ENCODE results near the gene YES1.

DNA sequence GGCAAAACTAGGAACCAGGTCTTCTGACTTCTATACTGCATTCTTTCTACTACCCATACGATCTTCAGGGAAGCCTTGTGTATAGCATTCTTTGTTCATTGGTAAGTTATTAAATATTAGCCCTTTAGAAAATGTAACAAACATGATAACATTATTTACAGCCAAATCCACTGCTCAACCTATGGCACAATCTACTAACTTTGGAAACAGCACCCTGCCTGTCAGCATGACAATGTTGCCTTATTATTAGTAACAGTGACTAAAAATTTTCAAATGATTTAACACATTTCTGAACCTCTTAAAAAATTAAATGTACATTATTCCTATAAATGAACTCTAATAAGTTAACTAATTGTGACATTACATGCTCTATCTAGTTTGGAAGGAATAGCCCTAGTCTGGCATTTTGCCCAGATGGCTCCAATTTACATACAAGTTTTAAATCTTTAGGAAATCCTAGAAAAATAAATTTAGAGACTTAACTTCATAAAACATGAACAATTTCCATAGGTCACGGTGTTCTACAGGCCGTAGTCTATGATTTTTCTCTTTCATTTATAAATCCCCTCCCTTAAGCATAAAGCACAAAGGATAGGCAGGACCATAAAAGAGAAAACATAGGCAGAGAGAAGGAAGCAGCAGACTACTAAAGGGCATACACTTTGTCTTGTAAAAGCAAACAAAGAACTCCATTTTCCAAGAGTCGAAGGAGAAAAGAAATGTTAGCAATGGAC, 33.7 kb downstream of the YES1 start:
- no peak for TF ChIP-seq ZNF112 (tag by site-specific recombination; IDR thresholded peaks at IDR 0.05)
- TF ChIP-seq ZNF623 (tag by site-specific recombination; IDR thresholded peaks at IDR 0.05) = no peak
- TF ChIP-seq, protein P1, sequence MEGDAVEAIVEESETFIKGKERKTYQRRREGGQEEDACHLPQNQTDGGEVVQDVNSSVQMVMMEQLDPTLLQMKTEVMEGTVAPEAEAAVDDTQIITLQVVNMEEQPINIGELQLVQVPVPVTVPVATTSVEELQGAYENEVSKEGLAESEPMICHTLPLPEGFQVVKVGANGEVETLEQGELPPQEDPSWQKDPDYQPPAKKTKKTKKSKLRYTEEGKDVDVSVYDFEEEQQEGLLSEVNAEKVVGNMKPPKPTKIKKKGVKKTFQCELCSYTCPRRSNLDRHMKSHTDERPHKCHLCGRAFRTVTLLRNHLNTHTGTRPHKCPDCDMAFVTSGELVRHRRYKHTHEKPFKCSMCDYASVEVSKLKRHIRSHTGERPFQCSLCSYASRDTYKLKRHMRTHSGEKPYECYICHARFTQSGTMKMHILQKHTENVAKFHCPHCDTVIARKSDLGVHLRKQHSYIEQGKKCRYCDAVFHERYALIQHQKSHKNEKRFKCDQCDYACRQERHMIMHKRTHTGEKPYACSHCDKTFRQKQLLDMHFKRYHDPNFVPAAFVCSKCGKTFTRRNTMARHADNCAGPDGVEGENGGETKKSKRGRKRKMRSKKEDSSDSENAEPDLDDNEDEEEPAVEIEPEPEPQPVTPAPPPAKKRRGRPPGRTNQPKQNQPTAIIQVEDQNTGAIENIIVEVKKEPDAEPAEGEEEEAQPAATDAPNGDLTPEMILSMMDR (tag by site-specific recombination; IDR thresholded peaks at IDR 0.05) = no peak
- no peak for TF ChIP-seq ZFP37 (tag by site-specific recombination; IDR thresholded peaks at IDR 0.05)
- TF ChIP-seq ZBTB8A (tag by site-specific recombination; IDR thresholded peaks at IDR 0.05) = no peak
- TF ChIP-seq ZNF221 (tag by site-specific recombination; IDR thresholded peaks at IDR 0.05; ENCODE audit: borderline replicate concordance) = no peak
- no peak for TF ChIP-seq ZNF626 (tag by site-specific recombination; IDR thresholded peaks at IDR 0.05)
- no peak; the same call in 1 of the 2 replicates for TF ChIP-seq ZNF335 (tag by site-specific recombination; conservative IDR thresholded peaks at IDR 0.05)
- no peak for TF ChIP-seq ZNF211 (tag by site-specific recombination; IDR thresholded peaks at IDR 0.05; ENCODE audit: low read depth)
- TF ChIP-seq ZNF2 (tag by site-specific recombination; IDR thresholded peaks at IDR 0.05) = no peak
- no peak for TF ChIP-seq ZNF274 (IDR thresholded peaks at IDR 0.05; ENCODE audit: low read length)
- TF ChIP-seq ZNF274 (tag by site-specific recombination; IDR thresholded peaks at IDR 0.05; ENCODE audit: borderline replicate concordance) = no peak
- no peak for TF ChIP-seq ZNF677 (tag by site-specific recombination; IDR thresholded peaks at IDR 0.05)
- no peak for TF ChIP-seq ZNF561 (tag by site-specific recombination; IDR thresholded peaks at IDR 0.05; ENCODE audit: borderline replicate concordance)
